Neutrophil (primary cell): ENCODE measurements around the gene CSNK1A1.

Source experiments
- H3K27ac ChIP-seq: fragments of 200-600 bp; sonication (generic); 2 replicates; pipeline ENCODE4 v1.5.1; 2016; ENCODE audit warnings: mild to moderate bottlenecking, moderate library complexity
- H3K27me3 ChIP-seq: fragments of 200-600 bp; sonication (generic); 2 replicates; pipeline ENCODE4 v1.6.0; 2016; ENCODE audit warnings: mild to moderate bottlenecking
- H3K36me3 ChIP-seq: fragments of 200-600 bp; sonication (generic); 2 replicates; pipeline ENCODE4 v1.5.1; 2017
- H3K4me1 ChIP-seq, 2 experiments: fragments of 200-600 bp in 1 of 2; sonication (generic) in 1 of 2; 1 replicate in 1 of 2; 2 replicates in 1 of 2; pipeline versions ENCODE4 v1.5.1 to v1.6.1; 2013 to 2016; ENCODE audit warnings: low read depth in 1 of 2, low read length in 1 of 2, mild to moderate bottlenecking in 1 of 2, moderate library complexity in 1 of 2; ENCODE audit not compliant: control insufficient read depth in 1 of 2, insufficient read depth in 1 of 2
- H3K4me3 ChIP-seq, 2 experiments: fragments of 200-600 bp in 1 of 2; sonication (generic) in 1 of 2; 1 replicate in 1 of 2; 2 replicates in 1 of 2; pipeline ENCODE4 v1.5.1; 2013 to 2016; ENCODE audit warnings: low read depth in 1 of 2, low read length in 1 of 2, mild to moderate bottlenecking in 1 of 2, moderate library complexity in 1 of 2
- H3K9me3 ChIP-seq: fragments of 200-600 bp; sonication (generic); 2 replicates; pipeline ENCODE4 v1.5.1; 2016
- TF ChIP-seq, protein P1 (sequence below): fragments of 200-600 bp; sonication (generic); IDR thresholded peaks from 2 replicates; pipeline ENCODE4 v1.5.1; 2016; ENCODE audit warnings: antibody characterized with exemption

Gene CSNK1A1

DNA sequence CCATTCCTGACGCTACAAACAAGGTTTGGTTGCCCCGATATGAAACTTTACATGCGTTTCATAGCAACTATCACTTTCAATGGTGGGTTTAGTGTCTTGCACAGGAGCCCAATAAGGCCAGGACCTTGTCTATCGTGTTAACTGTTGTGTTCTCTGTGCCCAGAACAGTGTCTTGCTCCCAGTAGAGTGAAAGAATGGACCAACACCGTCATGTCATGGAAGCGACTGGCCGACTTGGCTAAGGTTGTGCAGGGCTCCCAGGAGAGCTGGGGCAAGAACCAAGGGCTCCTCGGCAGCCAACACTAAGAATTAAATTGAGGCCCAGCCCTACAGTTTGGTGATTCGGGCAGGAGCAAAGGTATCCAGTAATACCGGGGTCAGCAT lies 29.6 kb upstream of the CSNK1A1 start:
- TF ChIP-seq, protein P1, sequence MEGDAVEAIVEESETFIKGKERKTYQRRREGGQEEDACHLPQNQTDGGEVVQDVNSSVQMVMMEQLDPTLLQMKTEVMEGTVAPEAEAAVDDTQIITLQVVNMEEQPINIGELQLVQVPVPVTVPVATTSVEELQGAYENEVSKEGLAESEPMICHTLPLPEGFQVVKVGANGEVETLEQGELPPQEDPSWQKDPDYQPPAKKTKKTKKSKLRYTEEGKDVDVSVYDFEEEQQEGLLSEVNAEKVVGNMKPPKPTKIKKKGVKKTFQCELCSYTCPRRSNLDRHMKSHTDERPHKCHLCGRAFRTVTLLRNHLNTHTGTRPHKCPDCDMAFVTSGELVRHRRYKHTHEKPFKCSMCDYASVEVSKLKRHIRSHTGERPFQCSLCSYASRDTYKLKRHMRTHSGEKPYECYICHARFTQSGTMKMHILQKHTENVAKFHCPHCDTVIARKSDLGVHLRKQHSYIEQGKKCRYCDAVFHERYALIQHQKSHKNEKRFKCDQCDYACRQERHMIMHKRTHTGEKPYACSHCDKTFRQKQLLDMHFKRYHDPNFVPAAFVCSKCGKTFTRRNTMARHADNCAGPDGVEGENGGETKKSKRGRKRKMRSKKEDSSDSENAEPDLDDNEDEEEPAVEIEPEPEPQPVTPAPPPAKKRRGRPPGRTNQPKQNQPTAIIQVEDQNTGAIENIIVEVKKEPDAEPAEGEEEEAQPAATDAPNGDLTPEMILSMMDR, result no peak
- Histone ChIP-seq H3K9me3 (no peaks in the 10 kb centered on the region), H3K27me3 (peaks cover 50% of the 10 kb centered on the region), H3K27ac (no peak overlapping the region), H3K4me1 (peaks cover 7 to 8% of the 10 kb centered on the region in 2 experiments), H3K36me3 (no peaks in the 10 kb centered on the region), H3K4me3 (no peak overlapping the region)

DNA sequence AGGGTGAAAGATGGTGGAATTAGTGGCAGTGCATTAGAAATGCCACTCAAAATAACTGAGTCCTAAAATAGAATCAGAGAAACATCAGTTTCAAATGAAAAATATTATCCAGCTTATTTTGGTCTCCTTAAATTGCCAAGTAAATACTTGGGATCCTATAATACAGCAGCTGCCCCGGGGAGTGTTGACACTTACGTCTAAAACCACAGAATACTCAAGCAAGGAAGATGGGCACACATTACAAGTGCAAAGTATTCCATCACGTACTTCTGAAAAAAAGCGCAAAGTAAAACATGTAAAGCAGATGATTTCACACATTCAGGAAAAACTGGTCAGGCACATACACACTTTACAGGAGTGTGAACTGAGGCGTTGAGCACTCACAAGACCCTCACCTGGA lies 27.7 kb upstream of the CSNK1A1 start:
- Histone ChIP-seq H3K27me3 (peaks cover 50% of the 10 kb centered on the region), H3K9me3 (no peaks in the 10 kb centered on the region), H3K36me3 (no peaks in the 10 kb centered on the region), H3K27ac (no peak overlapping the region), H3K4me1 (peaks cover 7 to 8% of the 10 kb centered on the region in 2 experiments), H3K4me3 (no peak overlapping the region)
- TF ChIP-seq, protein P1, result no peak

DNA sequence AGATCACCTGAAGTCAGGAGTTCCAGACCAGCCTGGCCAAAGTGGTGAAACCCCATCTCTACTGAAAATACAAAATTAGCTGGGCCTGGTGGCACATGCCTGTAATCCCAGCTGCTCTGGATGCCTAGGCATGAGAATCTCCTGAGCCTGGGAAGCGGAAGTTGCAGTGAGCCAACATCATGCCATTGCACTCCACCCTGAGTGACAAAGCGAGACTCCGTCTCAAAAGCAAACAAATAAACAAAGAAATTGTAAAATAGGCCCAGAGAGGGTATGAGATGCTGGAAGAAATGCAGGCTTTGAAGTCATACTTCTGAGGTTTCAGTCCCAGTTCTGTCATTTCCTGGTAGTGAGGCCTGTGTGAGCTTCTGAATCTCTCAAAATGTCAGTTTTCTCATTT lies 24.8 kb upstream of the CSNK1A1 start:
- no peaks in the 10 kb centered on the region for H3K9me3 ChIP-seq
- peaks cover 25% of the 10 kb centered on the region for H3K27me3 ChIP-seq
- H3K4me1 ChIP-seq, result peaks cover 3% of the 10 kb centered on the region in 2 experiments
- TF ChIP-seq, protein P1, result no peak
- no peak overlapping the region for H3K27ac ChIP-seq
- H3K36me3 ChIP-seq, result no peaks in the 10 kb centered on the region
- H3K4me3 ChIP-seq, result no peak overlapping the region

DNA sequence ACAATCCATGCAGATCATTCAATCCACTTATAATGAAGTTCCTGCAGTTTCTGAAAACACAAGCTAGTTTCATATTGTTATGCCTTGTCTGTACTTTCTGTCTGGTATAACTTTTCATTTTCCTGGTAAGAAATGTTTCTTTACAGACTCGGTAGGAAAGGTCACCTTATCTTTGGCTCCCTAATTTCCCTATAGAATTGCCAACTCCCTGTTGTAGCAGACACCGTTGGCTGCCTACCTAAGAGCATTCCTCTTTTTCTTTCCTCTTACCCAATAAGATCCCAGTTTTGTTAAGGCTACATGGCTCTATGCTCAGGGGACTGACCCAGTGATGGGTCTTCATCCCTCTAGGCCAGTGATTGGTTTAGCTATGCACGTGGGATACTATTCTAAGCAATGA lies 23.9 kb upstream of the CSNK1A1 start:
- Histone ChIP-seq H3K9me3 (no peaks in the 10 kb centered on the region), H3K4me1 (no peaks in the 10 kb centered on the region), H3K27ac (no peak overlapping the region), H3K36me3 (no peaks in the 10 kb centered on the region), H3K4me3 (no peak overlapping the region), H3K27me3 (peaks cover 16% of the 10 kb centered on the region)
- TF ChIP-seq, protein P1, result no peak

DNA sequence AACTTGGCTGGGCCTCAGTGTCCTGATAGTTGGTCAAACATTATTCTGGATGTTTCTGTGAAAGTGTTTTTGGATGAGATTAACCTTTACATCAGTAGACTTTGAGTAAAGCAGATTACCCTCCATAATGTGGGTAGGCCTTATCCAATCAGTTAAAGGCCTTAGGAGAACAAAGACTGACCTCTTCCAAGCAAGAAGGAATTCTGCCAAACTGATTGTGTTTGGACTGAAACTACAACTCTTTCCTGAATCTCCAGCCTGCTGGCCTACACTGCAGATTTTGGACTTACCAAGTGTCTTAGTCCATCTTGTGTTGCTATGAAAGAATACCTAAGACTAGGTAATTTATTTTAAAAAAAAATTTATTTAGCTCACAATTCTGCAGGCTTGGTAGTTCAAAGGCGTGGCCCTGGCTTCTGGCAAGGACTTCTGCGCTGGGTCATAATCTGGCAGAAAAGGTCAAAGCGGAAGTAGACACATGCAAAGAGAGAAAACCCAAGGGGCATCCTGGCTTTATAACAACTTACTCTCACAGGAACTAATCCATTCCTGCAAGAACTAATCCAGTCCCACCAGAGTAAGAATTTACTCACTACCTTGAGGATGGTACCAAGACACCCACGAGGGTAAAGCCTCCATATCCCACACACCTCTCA lies 21.5 kb upstream of the CSNK1A1 start:
- no peaks in the 10 kb centered on the region for H3K4me1 ChIP-seq
- no peak overlapping the region for H3K27ac ChIP-seq
- H3K36me3 ChIP-seq, result no peaks in the 10 kb centered on the region
- H3K27me3 ChIP-seq, result no peaks in the 10 kb centered on the region
- H3K4me3 ChIP-seq, result no peak overlapping the region
- no peaks in the 10 kb centered on the region for H3K9me3 ChIP-seq
- TF ChIP-seq, protein P1, result no peak
